Right lobe of liver (tissue), 6 donors: ENCODE measurements around the gene MGAT3. TPM values are rescaled to one million over a fixed set of nuclear protein-coding genes. Genes with fewer than 3 reads are reported as not detected.
A peak's percentile ranks its signal among the peaks of the same experiment; 100 is the strongest.

Source experiments
- ATAC-seq, 4 donors: fragments of 200-7000 bp; cut with Tn5 transposase; one replicate each; pipeline ENCODE4 v1.9.1; 2020; ENCODE audit warnings: mild to moderate bottlenecking in 4 of 4, moderate library complexity in 4 of 4
- DNase-seq, 3 donors: peaks; one replicate each; pipeline ENCODE4 v3.0.0-alpha.2; 2020
- H3K27ac ChIP-seq, 3 donors: fragments of 200-600 bp; one replicate each; pipeline ENCODE4 v1.8.0; 2022
- H3K27me3 ChIP-seq, 2 donors: fragments of 200-600 bp; one replicate each; pipeline ENCODE4 v1.8.0; 2022
- H3K36me3 ChIP-seq, 4 donors: fragments of 200-600 bp; sonication (generic) in 1 of 4; one replicate each; pipeline versions ENCODE4 v1.5.1 to v1.8.0; 2017 to 2022; ENCODE audit warnings: control low read depth in 1 of 4
- H3K4me1 ChIP-seq, 4 donors: fragments of 200-600 bp; sonication (generic) in 1 of 4; one replicate each; pipeline versions ENCODE4 v1.5.1 to v1.8.0; 2017 to 2022; ENCODE audit warnings: control low read depth in 1 of 4
- H3K4me3 ChIP-seq, 3 donors: fragments of 200-600 bp; one replicate each; pipeline ENCODE4 v1.8.0; 2022
- H3K9me3 ChIP-seq, 4 donors: fragments of 200-600 bp; sonication (generic) in 1 of 4; one replicate each; pipeline versions ENCODE4 v1.5.1 to v1.8.0; 2017 to 2022; ENCODE audit warnings: control low read depth in 1 of 4
- CTCF ChIP-seq, 4 donors: fragments of 200-600 bp in 3 of 4; fragments of 450-650 bp in 1 of 4; IDR thresholded peaks; one replicate each; pipeline versions ENCODE4 v1.5.1 to v1.8.0; 2016 to 2022; ENCODE audit warnings: antibody characterized with exemption in 4 of 4, mild to moderate bottlenecking in 2 of 4
- POLR2A ChIP-seq: fragments of 450-650 bp; IDR thresholded peaks from one replicate; pipeline ENCODE4 v1.6.1; 2017; ENCODE audit warnings: antibody characterized with exemption, mild to moderate bottlenecking
- WGBS: methylation state at CpG from one replicate; pipeline ENCODE4 v1.1.6; 2018; ENCODE audit warnings: low coverage, low lambda C conversion rate; ENCODE audit not compliant: insufficient coverage; ENCODE audit errors: missing lambda C conversion rate; 5-methylcytosine and 5-hydroxymethylcytosine counted together
- intact Hi-C, 2 donors: fragments of 100-400 bp; cut with DNase I; formaldehyde crosslinking; loops; one replicate each; pipeline versions ENCODE4 v1.11.2 to v1.14.1; 2022
- total RNA-seq, 6 experiments: library from RNA; depleted of rRNA in 2 of 6; stranded (reverse); fragments of >200 nt in 2 of 6; fragmentation: NEBNext Ultra II Directional in 3 of 6; extraction: Animal tissue kit (Norgen Biotek cat#: 25700) in 3 of 6; gene quantifications; one replicate each; pipeline versions ENCODE4 v1.1.0 to v1.2.4, GENCODE V29; 2016 to 2023
- donor health status: DM: no; HTN: yes; CAD: no.
- donor health status: DM: no; HTN: no; CAD: no.
- donor health status: DM: no; HTN: no; CAD: no.
- donor health status: DM: no; HTN: yes; CAD: no.
- donor health status: DM: no; HTN: yes; CAD: no.

Gene MGAT3
- total RNA-seq, 6 experiments from 2014 or later, result 0.05 to 0.38 (median 0.07) TPM; not detected in 1

- no peaks in the 10 kb centered on the region for H3K9me3 ChIP-seq
- no peak overlapping the region for H3K4me3 ChIP-seq
- H3K36me3 ChIP-seq, result peaks cover 0 to 66% (median 15%) of the 10 kb centered on the region in 4 donors
- WGBS, result 100% methylated on average over 1 of the region's 5 CpGs
- DNase-seq (peak in 1 of 3 donors; percentile 16), ATAC-seq (no peak)
- TF ChIP-seq CTCF (IDR thresholded peaks at IDR 0.05), result no peak
- TF ChIP-seq POLR2A, result no peak
- H3K4me1 ChIP-seq, result peaks cover 0 to 11% (median 1%) of the 10 kb centered on the region in 4 donors
- intact Hi-C loops, result no loop called here
- H3K27me3 ChIP-seq, result no peaks in the 10 kb centered on the region
- H3K27ac ChIP-seq, result no peak overlapping the region
These were observed 36.9 kb upstream of the MGAT3 start for GRCh38 chr22:39419911-39420310.

GRCh38 chr22:39421691-39422090, 35.1 kb upstream of the MGAT3 start:
- Histone ChIP-seq H3K27ac (no peak overlapping the region), H3K4me3 (no peak overlapping the region), H3K4me1 (no peaks in the 10 kb centered on the region), H3K9me3 (no peaks in the 10 kb centered on the region), H3K27me3 (no peaks in the 10 kb centered on the region), H3K36me3 (peaks cover 0 to 63% (median 14%) of the 10 kb centered on the region in 4 donors)
- ATAC-seq (no peak), DNase-seq (peak in 1 of 3 donors; percentile 27)
- 90% methylated on average over 9 of the region's 11 CpGs for WGBS
- intact Hi-C loops, result no loop called here
- no peak for TF ChIP-seq CTCF (IDR thresholded peaks at IDR 0.05)

GRCh38 chr22:39422101-39422500, 34.7 kb upstream of the MGAT3 start:
- DNase-seq (peak in 1 of 3 donors; percentile 10), ATAC-seq (no peak)
- no peaks in the 10 kb centered on the region for H3K9me3 ChIP-seq
- no peaks in the 10 kb centered on the region for H3K27me3 ChIP-seq
- no peak overlapping the region for H3K4me3 ChIP-seq
- 80% methylated on average over 4 of the region's 7 CpGs for WGBS
- H3K4me1 ChIP-seq, result no peaks in the 10 kb centered on the region
- TF ChIP-seq POLR2A, result no peak
- no peak for TF ChIP-seq CTCF (IDR thresholded peaks at IDR 0.05)
- no peak overlapping the region for H3K27ac ChIP-seq
- intact Hi-C loops, result no loop called here
- peaks cover 0 to 63% (median 17%) of the 10 kb centered on the region in 4 donors for H3K36me3 ChIP-seq

GRCh38 chr22:39422721-39423120, 34.1 kb upstream of the MGAT3 start:
- Histone ChIP-seq H3K4me1 (no peaks in the 10 kb centered on the region), H3K27me3 (no peaks in the 10 kb centered on the region), H3K9me3 (no peaks in the 10 kb centered on the region), H3K27ac (no peak overlapping the region), H3K36me3 (peaks cover 0 to 64% (median 19%) of the 10 kb centered on the region in 4 donors), H3K4me3 (no peak overlapping the region)
- DNase-seq (no peak), ATAC-seq (no peak)
- intact Hi-C loops, result no loop called here
- TF ChIP-seq CTCF (IDR thresholded peaks at IDR 0.05) (no peak), POLR2A (no peak)
- 84% methylated on average over 2 of the region's 6 CpGs for WGBS

- WGBS, result 92% methylated on average over 3 of the region's 3 CpGs
- Histone ChIP-seq H3K27ac (no peak overlapping the region), H3K9me3 (no peaks in the 10 kb centered on the region), H3K4me3 (no peak overlapping the region), H3K27me3 (no peaks in the 10 kb centered on the region), H3K4me1 (no peaks in the 10 kb centered on the region), H3K36me3 (peaks cover 0 to 65% (median 20%) of the 10 kb centered on the region in 4 donors)
- TF ChIP-seq CTCF (IDR thresholded peaks at IDR 0.05) (no peak), POLR2A (no peak)
- intact Hi-C loops, result no loop called here
- DNase-seq (no peak), ATAC-seq (no peak)
These were observed 32.8 kb upstream of the MGAT3 start for GRCh38 chr22:39423976-39424375.
